Tibial nerve (tissue), 3 donors: ENCODE results near the gene ANO6.
"Not testable (repeated sequence)": the region's sequence is repeated elsewhere in the genome, so short reads cannot be mapped to it uniquely, and the experiment has no call there.

Experiments used
- CTCF ChIP-seq, 5 experiments: fragments of 200-600 bp in 3 of 5; fragments of 450-650 bp in 2 of 5; sonication (generic) in 3 of 5; IDR thresholded peaks; one replicate each; pipeline ENCODE4 v1.5.1; 2016 to 2019; ENCODE audit warnings: antibody characterized with exemption in 5 of 5, mild to moderate bottlenecking in 3 of 5, moderate library complexity in 2 of 5
- POLR2A ChIP-seq, 2 donors: fragments of 450-650 bp; IDR thresholded peaks; one replicate each; pipeline ENCODE4 v1.6.1; 2017; ENCODE audit warnings: antibody characterized with exemption in 2 of 2, mild to moderate bottlenecking in 2 of 2, moderate library complexity in 2 of 2

DNA sequence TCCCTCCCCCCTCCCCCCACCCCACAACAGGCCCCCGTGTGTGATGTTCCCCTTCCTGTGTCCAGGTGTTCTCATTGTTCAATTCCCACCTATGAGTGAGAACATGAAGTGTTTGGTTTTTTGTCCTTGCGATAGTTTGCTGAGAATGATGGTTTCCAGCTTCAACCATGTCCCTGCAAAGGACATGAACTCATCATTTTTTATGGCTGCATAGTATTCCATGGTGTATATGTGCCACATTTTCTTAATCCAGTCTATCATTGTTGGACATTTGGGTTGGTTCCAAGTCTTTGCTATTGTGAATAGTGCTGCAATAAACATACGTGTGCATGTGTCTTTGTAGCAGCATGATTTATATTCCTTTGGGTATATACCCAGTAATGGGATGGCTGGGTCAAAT lies 101.4 kb downstream of the ANO6 start:
- TF ChIP-seq CTCF, POLR2A (IDR thresholded peaks at IDR 0.05): not testable (repeated sequence)
